Neural progenitor cell (in vitro differentiated cells): ENCODE data around the gene AP2M1. TPM values are rescaled to one million over a fixed set of nuclear protein-coding genes. Genes with fewer than 3 reads are reported as not detected.

Experiments used
- DNase-seq: peaks from one replicate; pipeline ENCODE4 v3.0.0-alpha.2; 2016; ENCODE audit warnings: low spot score
- H2AFZ ChIP-seq: fragments of 200-600 bp; sonication (generic); replicated peaks from 2 replicates; pipeline ENCODE4 v1.6.1; 2016; ENCODE audit warnings: antibody characterized with exemption
- H3F3A ChIP-seq: fragments of 200-600 bp; sonication (generic); 2 replicates; pipeline ENCODE4 v1.6.1; 2016; ENCODE audit warnings: antibody characterized with exemption, low read depth
- H3K27ac ChIP-seq: fragments of 200-600 bp; sonication (generic); 2 replicates; pipeline ENCODE4 v1.5.1; 2016; ENCODE audit warnings: mild to moderate bottlenecking
- H3K27me3 ChIP-seq: fragments of 200-600 bp; sonication (generic); 2 replicates; pipeline ENCODE4 v1.6.1; 2016; ENCODE audit warnings: mild to moderate bottlenecking, moderate library complexity
- H3K36me3 ChIP-seq: fragments of 200-600 bp; sonication (generic); 2 replicates; pipeline ENCODE4 v1.5.1; 2016
- H3K4me1 ChIP-seq: fragments of 200-600 bp; sonication (generic); 2 replicates; pipeline ENCODE4 v1.6.1; 2016; ENCODE audit warnings: mixed run types
- H3K4me2 ChIP-seq: fragments of 200-600 bp; sonication (generic); 2 replicates; pipeline ENCODE4 v1.6.1; 2016
- H3K4me3 ChIP-seq: fragments of 200-600 bp; sonication (generic); 2 replicates; pipeline ENCODE4 v1.5.1; 2016
- H3K79me2 ChIP-seq: fragments of 200-600 bp; sonication (generic); 2 replicates; pipeline ENCODE4 v1.6.1; 2016; ENCODE audit warnings: low read depth
- H3K9ac ChIP-seq: fragments of 200-600 bp; sonication (generic); 2 replicates; pipeline ENCODE4 v1.6.1; 2016
- H3K9me3 ChIP-seq: fragments of 200-600 bp; sonication (generic); 2 replicates; pipeline ENCODE4 v1.5.1; 2016; ENCODE audit warnings: low read depth
- H4K20me1 ChIP-seq: fragments of 200-600 bp; sonication (generic); 2 replicates; pipeline ENCODE4 v1.6.1; 2016; ENCODE audit warnings: low read depth
- H3K27ac Mint-ChIP-seq: 3 replicates; pipeline ENCODE4 v1.8.0; 2021; ENCODE audit warnings: mixed read lengths
- H3K27me3 Mint-ChIP-seq: 2 replicates; pipeline ENCODE4 v1.8.0; 2022; ENCODE audit warnings: low read depth, mild to moderate bottlenecking, inconsistent platforms, moderate library complexity, mixed read lengths; ENCODE audit not compliant: insufficient read depth
- H3K36me3 Mint-ChIP-seq: 3 replicates; pipeline ENCODE4 v1.8.0; 2021; ENCODE audit warnings: mixed read lengths
- H3K4me1 Mint-ChIP-seq: 3 replicates; pipeline ENCODE4 v1.8.0; 2021; ENCODE audit warnings: mixed read lengths
- H3K4me3 Mint-ChIP-seq: 3 replicates; pipeline ENCODE4 v1.8.0; 2021; ENCODE audit warnings: mild to moderate bottlenecking, moderate library complexity, mixed read lengths
- H3K9me3 Mint-ChIP-seq: 3 replicates; pipeline ENCODE4 v1.8.0; 2020; ENCODE audit warnings: mixed read lengths
- CTCF ChIP-seq: fragments of 200-600 bp; sonication (generic); IDR thresholded peaks from 2 replicates; pipeline ENCODE4 v1.5.1; 2017; ENCODE audit warnings: antibody characterized with exemption, mild to moderate bottlenecking
- EZH2 ChIP-seq: fragments of 200-600 bp; sonication (generic); IDR thresholded peaks from 2 replicates; pipeline ENCODE4 v1.6.1; 2017; ENCODE audit warnings: antibody characterized with exemption, mild to moderate bottlenecking, moderate library complexity
- EZH2phosphoT487 ChIP-seq: fragments of 200-600 bp; sonication (generic); IDR thresholded peaks from 2 replicates; pipeline ENCODE4 v1.6.1; 2017; ENCODE audit warnings: antibody characterized with exemption
- total RNA-seq: library from RNA; depleted of rRNA; stranded (reverse); fragments of >200 nt; gene quantifications from 2 replicates; pipeline ENCODE4 v1.2.3, GENCODE V29; 2015; ENCODE audit warnings: low replicate concordance

Gene AP2M1
- total RNA-seq, 1 donor from 2014 or later = 309 TPM

DNA sequence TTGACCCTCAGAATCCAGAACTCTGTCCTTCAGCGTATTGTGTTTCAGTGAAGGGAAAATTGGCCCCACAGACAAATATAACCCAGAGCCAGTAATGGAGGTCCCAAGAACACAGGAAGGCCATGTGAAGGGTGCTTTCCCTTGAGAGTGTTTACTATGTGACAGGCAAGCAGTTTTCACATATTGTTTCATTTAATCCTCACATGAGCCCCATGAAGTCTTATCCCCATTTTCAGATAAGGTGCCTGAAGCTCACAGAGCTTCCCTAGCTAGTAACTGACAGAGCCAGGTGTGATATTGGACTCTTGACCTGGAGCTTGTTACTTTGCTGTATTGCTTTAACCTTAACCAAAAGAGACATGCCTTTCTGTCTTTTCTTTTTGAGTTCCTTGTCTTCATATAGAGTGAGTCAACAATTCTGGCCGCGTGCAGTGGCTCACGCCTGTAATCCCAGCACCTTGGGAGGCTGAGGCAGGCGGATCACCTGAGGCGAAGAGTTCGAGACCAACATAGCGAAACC is 28.8 kb upstream of the AP2M1 start:
- no peak for DNase-seq
- H3K27ac Mint-ChIP-seq = no peak overlapping the region

GRCh38 chr3:184148076-184148475 is 26.6 kb upstream of the AP2M1 start:
- H3K36me3 Mint-ChIP-seq = peaks cover 1% of the 10 kb centered on the region
- no peak for TF ChIP-seq EZH2phosphoT487
- TF ChIP-seq CTCF = no peak
- TF ChIP-seq EZH2 = no peak

More for the DNA sequence above, 28.8 kb upstream of the AP2M1 start:
- Mint-ChIP-seq H3K9me3 (no peaks in the 10 kb centered on the region), H3K36me3 (peaks cover 13% of the 10 kb centered on the region), H3K27me3 (peaks cover 11% of the 10 kb centered on the region), H3K4me3 (no peak overlapping the region), H3K4me1 (no peaks in the 10 kb centered on the region)
- H3F3A ChIP-seq = peaks cover 13% of the 10 kb centered on the region
- peaks cover 6% of the 10 kb centered on the region for H4K20me1 ChIP-seq
- H3K27me3 ChIP-seq = no peaks in the 10 kb centered on the region
- no peaks in the 10 kb centered on the region for H3K4me1 ChIP-seq
- no peak overlapping the region for H2AFZ ChIP-seq
- H3K4me2 ChIP-seq = no peak overlapping the region
- no peaks in the 10 kb centered on the region for H3K79me2 ChIP-seq
- H3K9ac ChIP-seq = no peak overlapping the region
- no peaks in the 10 kb centered on the region for H3K36me3 ChIP-seq
- H3K4me3 ChIP-seq = no peak overlapping the region
- H3K27ac ChIP-seq = no peak overlapping the region
- no peaks in the 10 kb centered on the region for H3K9me3 ChIP-seq
- TF ChIP-seq CTCF (no peak), EZH2phosphoT487 (no peak), EZH2 (no peak)

GRCh38 chr3:184149123-184149522 is 25.5 kb upstream of the AP2M1 start:
- no peak for TF ChIP-seq CTCF
- no peak for TF ChIP-seq EZH2phosphoT487
- TF ChIP-seq EZH2 = no peak
- peaks cover 7% of the 10 kb centered on the region for H3K27me3 Mint-ChIP-seq
- Histone ChIP-seq H3F3A (peaks cover 17% of the 10 kb centered on the region), H3K4me2 (no peak overlapping the region), H3K27ac (no peak overlapping the region), H3K79me2 (peaks cover 7% of the 10 kb centered on the region), H3K27me3 (no peaks in the 10 kb centered on the region), H3K4me3 (no peak overlapping the region), H3K9me3 (no peaks in the 10 kb centered on the region), H4K20me1 (peaks cover 6% of the 10 kb centered on the region), H2AFZ (no peak overlapping the region), H3K9ac (no peak overlapping the region), H3K4me1 (no peaks in the 10 kb centered on the region), H3K36me3 (no peaks in the 10 kb centered on the region)
- H3K4me1 Mint-ChIP-seq = peaks cover 12% of the 10 kb centered on the region
- no peak overlapping the region for H3K4me3 Mint-ChIP-seq
- H3K27ac Mint-ChIP-seq = no peak overlapping the region
- H3K36me3 Mint-ChIP-seq = no peaks in the 10 kb centered on the region
- no peak for DNase-seq
- H3K9me3 Mint-ChIP-seq = no peaks in the 10 kb centered on the region

More at GRCh38 chr3:184148076-184148475, 26.6 kb upstream of the AP2M1 start:
- no peak overlapping the region for H3K4me3 ChIP-seq
- H3K9me3 ChIP-seq = no peaks in the 10 kb centered on the region
- Mint-ChIP-seq H3K27ac (no peak overlapping the region), H3K27me3 (peaks cover 6% of the 10 kb centered on the region), H3K4me3 (no peak overlapping the region), H3K4me1 (peaks cover 4% of the 10 kb centered on the region), H3K9me3 (no peaks in the 10 kb centered on the region)
- H3F3A ChIP-seq = peaks cover 13% of the 10 kb centered on the region
- H3K27ac ChIP-seq = no peak overlapping the region
- no peak overlapping the region for H2AFZ ChIP-seq
- H3K27me3 ChIP-seq = no peaks in the 10 kb centered on the region
- DNase-seq = no peak
- H4K20me1 ChIP-seq = peaks cover 6% of the 10 kb centered on the region
- no peak overlapping the region for H3K4me2 ChIP-seq
- no peaks in the 10 kb centered on the region for H3K79me2 ChIP-seq
- H3K9ac ChIP-seq = no peak overlapping the region
- H3K4me1 ChIP-seq = no peaks in the 10 kb centered on the region
- H3K36me3 ChIP-seq = no peaks in the 10 kb centered on the region
